Caco-2 (cell line): ENCODE results near the gene SLC16A12. TPM values are rescaled to one million over a fixed set of nuclear protein-coding genes. Genes with fewer than 3 reads are reported as not detected.

Experiments used
- BruUV-seq: library from RNA; stranded (reverse); fragments of 400-500 nt; replicated peaks from 2 replicates; lab custom pipeline; 2021; lab: Mats Ljungman, UMichigan
- CTCF ChIA-PET: fragments of 300-600 bp; sonication (Branson Sonifier 250); formaldehyde crosslinking; loops from one replicate; lab custom pipeline; 2022; ENCODE audit warnings: antibody characterized with exemption; lab: Charles Lee
- POLR2A ChIA-PET: fragments of 300-600 bp; sonication (Branson Sonifier 250); formaldehyde crosslinking; loops from one replicate; lab custom pipeline; 2022; ENCODE audit warnings: antibody characterized with exemption; lab: Charles Lee
- DNase-seq, 2 experiments: peaks; one replicate each; pipeline versions ENCODE4 v3.0.0 to v3.0.0-alpha.2; 2020 to 2022
- H3K27me3 ChIP-seq: replicated peaks from 2 replicates; pipeline ENCODE4 v1.6.0; 2011; ENCODE audit warnings: low read length; ENCODE audit not compliant: control insufficient read depth, insufficient read depth
- H3K36me3 ChIP-seq: 2 replicates; pipeline ENCODE4 v1.5.1; 2011; ENCODE audit warnings: low read length; ENCODE audit not compliant: control insufficient read depth, insufficient read depth
- H3K4me1 ChIP-seq: fragments of 250-450 bp; sonication (Bioruptor Pico); 2 replicates; pipeline ENCODE4 v1.5.1; 2020; ENCODE audit warnings: mild to moderate bottlenecking
- H3K4me3 ChIP-seq: 2 replicates; pipeline ENCODE4 v1.5.1; 2011; ENCODE audit warnings: low read depth, mild to moderate bottlenecking, control low read depth, low read length
- H3K9me3 ChIP-seq: fragments of 250-450 bp; sonication (Bioruptor Pico); 2 replicates; pipeline ENCODE4 v1.5.1; 2020; ENCODE audit warnings: mild to moderate bottlenecking, moderate library complexity
- H3K27ac Mint-ChIP-seq: one replicate; pipeline ENCODE4 v1.8.0; 2022; ENCODE audit warnings: mixed read lengths; ENCODE audit not compliant: unreplicated experiment
- H3K27me3 Mint-ChIP-seq: one replicate; pipeline ENCODE4 v1.8.0; 2022; ENCODE audit warnings: mixed read lengths; ENCODE audit not compliant: insufficient read depth, unreplicated experiment
- H3K36me3 Mint-ChIP-seq: one replicate; pipeline ENCODE4 v1.8.0; 2022; ENCODE audit warnings: mild to moderate bottlenecking, mixed read lengths; ENCODE audit not compliant: insufficient read depth, unreplicated experiment
- H3K4me1 Mint-ChIP-seq: one replicate; pipeline ENCODE4 v1.8.0; 2022; ENCODE audit warnings: low read depth, mixed read lengths; ENCODE audit not compliant: unreplicated experiment
- H3K4me3 Mint-ChIP-seq: one replicate; pipeline ENCODE4 v1.8.0; 2022; ENCODE audit warnings: mild to moderate bottlenecking, moderate library complexity, mixed read lengths; ENCODE audit not compliant: unreplicated experiment
- H3K9me3 Mint-ChIP-seq: one replicate; pipeline ENCODE4 v1.8.0; 2022; ENCODE audit warnings: mixed read lengths; ENCODE audit not compliant: unreplicated experiment
- CTCF ChIP-seq, 2 experiments: fragments of 200-600 bp in 1 of 2; IDR thresholded peaks; 1 replicate in 1 of 2; 2 replicates in 1 of 2; pipeline versions ENCODE4 v1.5.1 to v1.8.0; 2011 to 2022; ENCODE audit warnings: antibody characterized with exemption in 1 of 2, control low read depth in 1 of 2, inconsistent platforms in 1 of 2, low read depth in 1 of 2, low read length in 1 of 2, mild to moderate bottlenecking in 1 of 2, moderate library complexity in 1 of 2; ENCODE audit not compliant: insufficient read depth in 1 of 2, severe bottlenecking in 1 of 2, unreplicated experiment in 1 of 2
- intact Hi-C: fragments of 100-400 bp; cut with micrococcal nuclease; formaldehyde crosslinking; loops from one replicate; pipeline ENCODE4 v1.10.0; 2022; ENCODE audit not compliant: unreplicated experiment
- total RNA-seq: library from RNA; stranded (reverse); gene quantifications from 2 replicates; pipeline ENCODE4 v1.2.3, GENCODE V29; 2022

Gene SLC16A12
- total RNA-seq, 1 experiment from 2014 or later = not detected

- peak in 1 of 2 experiments; percentile 42 for DNase-seq
- POLR2A ChIA-PET = no interaction called here
- H3K4me3 Mint-ChIP-seq = no peak overlapping the region
These were observed 109.0 kb downstream of the SLC16A12 start for GRCh38 chr10:89426230-89426868.

DNA sequence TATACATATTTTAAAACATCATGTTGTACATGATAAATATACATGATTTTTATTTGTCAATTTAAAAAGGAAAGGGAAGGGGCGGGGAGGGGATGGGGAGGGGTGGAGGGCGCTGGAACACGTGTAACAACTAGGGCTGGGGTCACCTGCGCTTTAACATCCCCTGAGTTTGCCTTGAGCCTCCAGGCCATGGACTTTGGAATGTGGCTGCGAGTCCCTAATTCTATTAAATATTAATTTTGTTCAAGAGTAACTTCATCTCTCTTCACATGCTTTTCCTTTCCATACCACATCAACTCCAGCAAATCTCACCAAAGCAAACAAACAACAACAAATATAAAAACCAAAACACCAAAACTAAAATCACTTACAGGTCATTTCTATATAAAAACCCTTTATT, 110.4 kb downstream of the SLC16A12 start:
- Mint-ChIP-seq H3K27ac (peak overlapping the region; percentile 26), H3K4me3 (no peak overlapping the region), H3K27me3 (peaks cover 5% of the 10 kb centered on the region), H3K36me3 (no peaks in the 10 kb centered on the region), H3K9me3 (no peaks in the 10 kb centered on the region), H3K4me1 (peaks cover 18% of the 10 kb centered on the region)
- H3K4me3 ChIP-seq = no peak overlapping the region
- peak; percentile 11 to 51 for DNase-seq
- H3K27me3 ChIP-seq = no peaks in the 10 kb centered on the region
- ChIA-PET CTCF (no interaction called here), POLR2A (no interaction called here)
- peaks cover 14% of the 10 kb centered on the region for H3K4me1 ChIP-seq
- no peaks in the 10 kb centered on the region for H3K36me3 ChIP-seq
- intact Hi-C loops = loop anchor here (2.0 to 5.0 kb wide), 2 partner anchors 36 to 347 kb away; no protein-coding TSS in a partner anchor
- H3K9me3 ChIP-seq = no peaks in the 10 kb centered on the region
- no peak for TF ChIP-seq CTCF (IDR thresholded peaks at IDR 0.05; ENCODE audit: insufficient read depth in 1 of 2, low read depth in 1 of 2, low read length in 1 of 2, severe bottlenecking in 1 of 2, unreplicated experiment in 1 of 2)
- no TSS peak for BruUV-seq

More at GRCh38 chr10:89426230-89426868, 109.0 kb downstream of the SLC16A12 start:
- H3K27me3 Mint-ChIP-seq = peaks cover 5% of the 10 kb centered on the region
- H3K27me3 ChIP-seq = no peaks in the 10 kb centered on the region
- peak; percentile 62 to 77 for TF ChIP-seq CTCF (IDR thresholded peaks at IDR 0.05; ENCODE audit: insufficient read depth in 1 of 2, low read depth in 1 of 2, low read length in 1 of 2, severe bottlenecking in 1 of 2, unreplicated experiment in 1 of 2)
- peaks cover 18% of the 10 kb centered on the region for H3K4me1 Mint-ChIP-seq
- H3K9me3 ChIP-seq = no peaks in the 10 kb centered on the region
- H3K4me3 ChIP-seq = no peak overlapping the region
- H3K9me3 Mint-ChIP-seq = no peaks in the 10 kb centered on the region
- H3K36me3 ChIP-seq = no peaks in the 10 kb centered on the region
- intact Hi-C loops = loop anchor here (1.0 to 5.0 kb wide), 6 partner anchors 40 to 367 kb away; partner anchors contain the start of gene KIF20B
- no TSS peak for BruUV-seq
- no peak overlapping the region for H3K27ac Mint-ChIP-seq
- H3K36me3 Mint-ChIP-seq = no peaks in the 10 kb centered on the region
- CTCF ChIA-PET = no interaction called here
- peaks cover 14% of the 10 kb centered on the region for H3K4me1 ChIP-seq

DNA sequence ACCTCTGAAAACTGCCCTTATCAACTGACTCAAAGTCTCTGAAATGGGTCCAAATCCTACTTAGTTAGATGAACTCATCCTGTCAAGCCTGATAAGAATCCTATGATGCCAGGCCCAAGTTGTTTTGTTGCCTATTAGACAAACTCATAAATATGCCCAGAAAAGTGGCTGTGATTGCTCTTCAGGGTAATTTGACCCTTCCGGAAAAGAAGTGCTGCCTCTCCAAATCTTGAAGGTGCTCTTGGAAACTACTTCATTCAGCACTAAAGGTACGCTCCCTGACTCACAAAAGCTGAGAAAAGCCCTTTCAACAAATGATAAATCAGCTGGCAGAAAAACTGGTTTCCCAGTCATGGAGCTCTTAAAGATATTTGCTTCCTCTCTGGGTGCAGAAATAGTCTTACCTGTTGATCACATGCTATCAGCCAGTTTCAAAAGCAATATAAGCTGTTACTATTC, 114.3 kb downstream of the SLC16A12 start:
- Mint-ChIP-seq H3K4me1 (peaks cover 17% of the 10 kb centered on the region), H3K36me3 (no peaks in the 10 kb centered on the region), H3K27me3 (no peaks in the 10 kb centered on the region), H3K27ac (no peak overlapping the region), H3K4me3 (no peak overlapping the region), H3K9me3 (no peaks in the 10 kb centered on the region)
- no TSS peak for BruUV-seq
- ChIA-PET POLR2A (no interaction called here), CTCF (no interaction called here)
- Histone ChIP-seq H3K36me3 (no peaks in the 10 kb centered on the region), H3K4me3 (no peak overlapping the region), H3K9me3 (no peaks in the 10 kb centered on the region), H3K27me3 (no peaks in the 10 kb centered on the region), H3K4me1 (peaks cover 13% of the 10 kb centered on the region)
- intact Hi-C loops = no loop called here
- DNase-seq = no peak
- no peak for TF ChIP-seq CTCF (IDR thresholded peaks at IDR 0.05; ENCODE audit: insufficient read depth in 1 of 2, low read depth in 1 of 2, low read length in 1 of 2, severe bottlenecking in 1 of 2, unreplicated experiment in 1 of 2)
